Smooth muscle cell of the brain vasculature (primary cell): ENCODE results near the gene SPAG7.

Experiments
- DNase-seq: peaks from one replicate; pipeline ENCODE4 v3.0.0-alpha.2; 2012; ENCODE audit warnings: low read depth, low spot score

Gene SPAG7

GRCh38 chr17:4974115-4974670 is 6.6 kb upstream of the SPAG7 start:
- no peak for DNase-seq

DNA sequence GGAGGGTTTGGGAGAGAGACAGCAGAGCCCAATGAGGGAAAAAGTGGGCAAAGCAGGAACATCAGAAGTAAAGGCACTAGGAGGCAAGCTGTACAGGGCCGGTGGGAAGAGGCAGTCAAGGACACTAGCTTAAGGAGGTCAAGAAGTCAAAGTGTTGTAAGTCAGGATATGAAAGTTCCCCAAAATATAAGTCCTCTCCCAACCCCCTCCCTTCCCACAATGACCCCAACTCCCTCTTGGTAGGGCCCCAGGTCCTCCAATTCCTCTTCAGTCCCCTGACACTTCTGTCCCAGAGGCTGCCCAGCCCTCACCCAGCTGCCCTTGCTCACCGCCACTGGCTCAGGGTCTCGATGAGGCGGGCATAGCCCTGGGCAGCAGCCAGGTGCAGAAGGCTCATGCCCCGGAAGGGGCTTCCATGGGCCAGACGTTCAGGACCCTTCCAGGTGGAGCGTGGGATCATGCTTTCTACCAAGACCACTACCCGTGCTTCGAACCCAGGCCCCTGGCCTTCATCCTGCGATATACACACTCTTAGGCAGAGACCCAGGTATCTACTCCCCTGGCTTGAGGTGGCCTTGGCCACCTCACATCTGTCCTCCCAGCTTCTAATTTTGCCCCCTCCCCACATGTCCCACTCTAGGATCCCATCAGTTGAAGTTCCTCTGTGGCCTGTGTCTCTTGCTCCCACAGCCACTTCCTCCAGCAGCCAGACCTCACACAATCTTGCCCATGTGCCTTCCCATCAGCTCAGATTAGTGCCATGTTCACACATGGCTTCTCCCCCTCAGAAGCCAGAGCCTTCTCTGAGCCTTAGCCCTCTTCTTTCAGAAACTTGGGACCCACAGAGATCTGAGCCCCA is 5.9 kb upstream of the SPAG7 start:
- DNase-seq, result no peak

DNA sequence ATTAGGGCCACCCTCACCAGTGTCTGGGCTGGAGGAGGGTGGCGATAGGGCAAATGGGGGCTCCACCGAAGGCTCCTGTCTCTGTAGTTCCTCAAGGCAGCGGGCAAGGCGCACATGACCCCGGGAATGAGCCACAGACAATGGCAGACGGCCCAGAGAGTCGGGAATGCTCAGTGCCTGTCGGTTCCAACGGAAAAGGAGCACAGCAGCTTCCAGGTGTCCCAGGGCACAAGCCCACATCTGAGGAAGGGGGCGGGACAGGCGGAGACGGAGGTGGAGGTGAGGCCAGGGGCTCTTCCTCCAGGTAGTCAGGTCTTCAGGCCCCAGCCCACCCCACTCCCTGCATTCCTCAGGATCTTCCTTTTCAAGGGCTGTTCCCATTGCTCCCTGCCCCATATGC is 5.1 kb upstream of the SPAG7 start:
- no peak for DNase-seq

- DNase-seq, result no peak
Observed at GRCh38 chr17:4972322-4972721, 4.7 kb upstream of the SPAG7 start.

DNA sequence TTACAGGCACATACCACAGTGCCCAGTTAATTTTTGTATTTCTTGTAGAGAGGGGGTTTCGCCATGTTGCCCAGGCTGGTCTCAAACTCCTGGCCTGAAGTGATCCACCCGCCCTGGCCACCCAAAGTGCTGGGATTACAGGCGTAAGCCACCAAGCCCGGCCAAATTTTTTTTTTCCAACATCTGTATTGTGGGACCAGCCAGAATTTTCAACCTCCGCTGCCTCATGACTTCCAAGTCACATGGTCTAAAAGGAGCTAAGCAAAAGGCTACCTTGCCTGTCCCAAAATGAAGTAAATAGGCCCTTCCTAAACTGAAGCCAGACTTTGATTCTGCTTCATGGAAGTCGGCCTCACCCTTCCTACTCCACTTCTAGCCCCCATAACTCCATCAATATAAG is 4.2 kb upstream of the SPAG7 start:
- no peak for DNase-seq

DNA sequence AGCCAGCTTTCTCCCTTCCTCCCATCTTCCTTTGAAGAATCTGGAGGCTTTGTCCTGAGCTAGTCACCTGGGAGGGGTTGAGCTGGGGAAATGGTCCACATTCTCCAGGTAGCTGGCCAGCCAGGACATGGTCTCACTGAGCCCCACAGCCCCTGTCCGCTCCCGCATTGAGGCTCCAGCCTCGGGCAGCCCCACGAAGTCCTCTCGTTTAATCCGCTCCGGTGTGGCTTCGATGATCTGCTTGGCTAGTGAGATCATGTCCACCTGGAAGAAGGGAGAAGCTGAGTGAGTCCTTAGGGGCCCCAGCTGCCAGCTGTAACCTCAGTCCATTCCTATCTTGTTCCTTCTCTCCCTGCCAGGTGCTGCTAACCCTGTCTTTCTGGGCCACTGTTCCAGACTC is 2.7 kb upstream of the SPAG7 start:
- DNase-seq, result no peak

DNA sequence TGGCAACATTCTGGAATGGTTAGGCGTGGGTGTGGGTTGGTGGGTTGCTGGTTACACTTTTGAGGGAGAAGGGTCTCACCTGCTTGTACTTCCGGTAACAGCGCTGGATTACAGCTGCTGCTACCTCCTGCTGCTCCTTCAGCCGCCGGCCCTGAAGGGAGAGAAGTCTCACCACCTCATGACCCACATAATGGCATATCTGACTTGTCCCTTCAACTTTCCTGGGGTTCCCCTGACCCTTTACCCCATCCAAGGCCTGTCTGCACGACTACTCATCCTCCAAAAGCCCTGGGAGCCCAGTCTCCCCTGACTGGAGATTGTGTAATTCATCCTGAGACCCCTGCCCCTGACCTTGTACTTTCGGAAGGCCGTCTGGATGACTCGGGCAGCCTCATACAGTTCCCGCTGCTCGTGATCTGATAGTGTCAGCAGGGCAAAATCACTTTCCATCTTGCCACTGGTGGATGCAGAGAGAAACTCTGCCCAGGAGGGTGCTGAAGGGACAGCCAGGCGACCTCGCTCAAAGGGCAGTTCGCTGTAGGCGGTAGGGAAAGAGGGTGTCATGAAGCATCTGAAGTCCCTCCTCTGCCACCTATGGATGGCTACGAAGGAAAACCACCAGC is 2.0 kb upstream of the SPAG7 start:
- no peak for DNase-seq

DNA sequence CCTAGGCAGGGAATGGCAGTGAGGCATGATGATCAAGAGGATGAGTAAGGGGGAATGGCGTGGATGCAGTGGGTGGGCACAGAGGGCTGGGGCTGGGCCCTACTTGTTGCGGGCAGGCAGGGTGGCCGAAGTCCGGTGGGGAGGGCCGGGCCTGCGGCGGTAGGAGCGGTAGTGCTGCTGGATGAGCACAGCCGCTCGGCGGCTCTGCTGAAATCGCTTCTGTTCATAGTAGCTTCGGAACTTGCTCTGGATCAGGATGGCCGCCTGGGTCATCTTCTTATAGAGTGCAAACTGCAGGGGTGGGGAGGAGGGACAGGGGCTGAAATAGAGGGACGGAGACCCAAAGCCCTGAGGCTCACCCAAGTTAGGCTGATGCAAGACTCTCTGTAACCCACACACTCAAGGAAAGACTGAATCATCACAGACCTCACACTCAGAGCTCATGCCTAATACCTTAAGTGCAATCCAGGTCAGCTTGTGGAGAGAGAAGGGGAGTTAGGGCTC is 1.5 kb upstream of the SPAG7 start:
- DNase-seq, result no peak

DNA sequence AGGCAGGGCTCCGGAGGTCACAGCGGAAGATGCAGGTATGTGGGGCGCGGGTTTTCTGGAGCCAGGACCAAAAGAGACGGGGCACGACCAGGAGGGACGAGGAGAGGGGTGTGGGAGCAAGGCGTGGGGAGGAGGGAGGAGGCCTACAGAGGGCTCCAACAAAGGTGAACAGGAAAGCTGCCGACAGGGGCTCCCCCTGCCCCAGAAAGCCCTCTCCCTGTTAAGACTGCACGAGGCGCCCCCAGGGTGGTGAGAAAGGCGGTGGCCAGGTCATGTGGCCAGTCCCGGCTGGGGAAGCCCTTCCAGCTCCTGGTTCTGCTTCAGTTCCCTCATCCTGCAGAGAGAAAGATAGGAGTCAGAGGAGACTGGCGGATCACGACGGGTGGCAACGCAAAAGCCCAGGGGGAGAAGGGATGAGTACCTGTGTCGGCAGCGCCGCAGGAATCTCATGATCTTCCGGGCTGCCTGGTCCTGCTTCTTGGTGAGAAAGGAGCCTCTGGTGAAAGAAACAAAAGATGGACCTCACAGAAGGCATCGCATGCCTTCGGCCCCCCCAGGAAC is 949 bp upstream of the SPAG7 start:
- DNase-seq, result no peak

DNA sequence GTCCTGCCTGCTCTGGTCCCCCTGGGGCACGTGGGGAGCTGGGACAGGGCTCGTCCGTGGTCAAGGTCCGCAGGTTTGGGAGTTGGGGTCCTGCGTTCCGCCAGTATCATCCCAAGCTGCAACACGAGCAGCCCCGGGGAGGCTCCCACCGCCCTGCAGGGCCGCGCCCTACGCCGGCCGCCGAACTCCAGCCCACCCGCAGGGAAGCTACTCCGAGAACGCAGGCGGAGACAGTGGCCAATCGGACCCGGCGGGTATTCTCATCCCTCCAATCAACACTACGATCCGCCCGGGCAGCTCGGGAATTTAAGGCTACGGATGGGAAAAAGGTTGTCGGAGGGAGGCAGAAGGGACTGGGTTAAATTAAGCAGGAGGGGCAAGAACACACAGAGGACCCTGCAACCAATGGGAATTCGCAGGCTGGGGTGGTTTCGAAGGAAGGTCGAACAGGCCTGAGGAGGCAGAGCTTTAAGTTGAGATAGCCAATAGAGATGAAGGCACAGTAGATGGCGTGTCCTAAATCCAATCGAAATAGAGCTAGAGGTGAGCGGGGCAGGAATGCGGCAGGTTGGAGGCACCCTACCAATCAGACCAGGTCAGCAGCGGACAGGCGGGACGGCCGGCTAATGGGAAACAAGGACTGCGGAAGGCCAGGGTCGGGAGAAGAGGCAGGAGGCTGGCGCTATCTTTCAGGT is 626 bp downstream of the SPAG7 start:
- DNase-seq, result peak; percentile 99

DNA sequence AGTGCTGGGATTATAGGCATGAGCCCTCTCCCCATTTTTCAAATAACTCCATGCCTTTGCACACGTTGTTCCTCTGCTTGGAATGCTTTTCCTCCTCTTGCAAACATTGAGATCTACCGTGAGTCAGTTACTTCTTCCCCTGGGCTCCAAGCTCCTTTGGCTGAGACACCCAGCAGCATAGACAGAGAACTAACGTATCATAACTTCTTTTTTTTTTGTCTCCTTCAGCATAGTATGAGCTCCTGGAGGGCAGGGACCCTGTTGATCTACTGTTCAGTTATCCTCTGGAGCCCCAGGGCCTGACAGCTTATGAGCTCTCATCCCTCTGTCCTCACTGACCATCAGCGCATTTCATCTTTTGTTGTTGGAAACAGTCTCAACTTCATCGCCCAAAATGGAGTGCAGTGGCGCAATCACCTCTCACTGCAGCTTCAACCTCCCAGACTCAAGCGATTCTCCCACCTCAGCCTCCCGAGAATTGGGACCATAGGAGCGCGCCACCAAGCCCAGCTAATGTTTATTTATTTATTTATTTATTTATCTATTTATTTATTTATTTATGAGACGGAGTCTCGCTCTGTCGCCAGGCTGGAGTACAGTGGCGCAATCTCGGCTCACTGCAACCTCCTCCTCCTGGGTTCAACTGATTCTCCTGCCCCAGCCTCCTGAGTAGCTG is 2.2 kb downstream of the SPAG7 start:
- DNase-seq, result no peak

DNA sequence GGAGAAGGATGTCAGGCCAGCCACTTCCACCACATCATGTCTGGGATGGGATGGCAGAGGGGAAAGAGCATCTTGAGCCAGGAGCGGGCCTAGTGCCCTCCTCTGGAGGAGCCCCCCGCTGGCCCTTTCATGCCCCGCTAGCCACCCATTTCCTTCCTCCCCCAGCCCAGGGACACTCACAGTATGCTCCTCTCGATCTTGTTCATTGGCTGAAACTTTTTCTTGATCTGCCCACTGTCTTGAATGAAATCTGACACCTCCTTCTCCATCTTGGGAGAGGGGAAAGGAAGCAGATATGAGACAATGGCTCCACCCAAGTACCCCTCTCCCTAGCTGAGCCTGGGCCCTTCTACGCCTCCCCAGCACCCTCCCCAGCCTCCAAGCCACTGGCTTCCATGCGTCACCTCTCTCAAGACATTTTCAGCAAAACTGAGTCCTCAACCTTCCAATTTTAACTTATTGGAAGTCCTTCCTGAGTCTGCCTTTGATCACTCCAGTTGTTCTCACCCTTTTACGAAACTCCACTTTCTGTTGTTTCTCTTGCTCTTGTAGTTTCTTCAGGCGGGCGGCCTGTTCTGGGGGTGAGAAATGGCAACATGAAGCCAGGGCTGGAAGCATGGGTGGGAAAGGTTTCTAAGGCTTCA is 7.2 kb downstream of the SPAG7 start:
- no peak for DNase-seq

DNA sequence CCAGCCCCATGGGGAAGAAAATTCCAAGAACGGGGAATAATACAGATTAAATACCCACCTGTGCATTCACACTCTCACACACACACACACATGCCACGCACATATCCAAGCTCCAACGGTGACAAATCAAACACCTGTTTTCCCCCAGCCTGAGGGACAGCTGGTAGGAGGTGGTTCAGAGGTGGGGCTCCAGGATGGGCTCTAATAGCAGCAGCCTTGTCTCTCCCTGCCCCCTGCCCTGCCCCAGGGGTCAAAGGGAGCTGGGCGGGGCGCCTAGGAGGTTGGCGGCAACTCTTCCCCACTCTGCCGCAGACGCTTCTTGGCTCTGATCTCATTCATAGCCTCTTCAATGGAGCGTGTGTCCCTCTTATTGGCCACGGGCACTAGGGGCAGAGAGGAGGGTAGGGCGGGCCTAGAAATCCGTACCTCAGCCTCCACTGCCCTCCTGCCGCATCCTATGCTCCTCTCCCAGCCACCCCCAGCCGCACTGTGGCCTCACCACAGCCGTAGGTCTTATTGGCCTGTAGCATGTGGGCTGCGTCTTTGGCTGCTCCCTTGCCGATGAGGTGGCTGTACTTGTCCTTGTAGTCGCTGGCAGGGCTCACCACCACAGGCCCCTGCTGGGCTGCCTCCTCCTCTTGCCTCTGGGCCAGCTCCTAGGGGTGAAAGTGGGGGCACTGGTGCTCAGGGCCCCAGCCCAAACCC is 8.2 kb downstream of the SPAG7 start:
- no peak for DNase-seq

GRCh38 chr17:4958102-4958501 is 9.5 kb downstream of the SPAG7 start:
- DNase-seq, result no peak

DNA sequence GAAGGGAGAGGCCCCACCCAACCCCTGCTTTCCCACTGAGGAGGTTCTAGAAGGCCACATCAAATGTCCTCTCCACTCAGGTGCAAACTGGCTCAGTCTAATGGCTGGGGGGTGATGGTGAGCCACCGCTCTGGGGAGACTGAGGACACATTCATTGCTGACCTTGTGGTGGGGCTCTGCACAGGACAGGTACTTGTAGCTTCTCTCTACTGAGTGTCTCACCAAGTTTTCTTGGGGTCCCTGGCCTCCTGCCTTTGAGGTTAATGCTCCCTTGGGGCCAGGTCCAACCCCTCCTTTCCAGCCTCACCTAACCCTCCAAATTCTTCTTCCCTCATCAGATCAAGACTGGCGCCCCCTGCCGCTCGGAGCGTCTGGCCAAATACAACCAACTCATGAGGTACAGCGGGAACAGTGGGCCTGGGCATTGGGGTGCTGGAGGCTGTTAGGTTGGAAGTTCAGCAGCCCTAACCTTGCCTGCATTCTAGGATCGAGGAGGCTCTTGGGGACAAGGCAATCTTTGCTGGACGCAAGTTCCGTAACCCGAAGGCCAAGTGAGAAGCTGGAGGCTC is 11.0 kb downstream of the SPAG7 start:
- no peak for DNase-seq

DNA sequence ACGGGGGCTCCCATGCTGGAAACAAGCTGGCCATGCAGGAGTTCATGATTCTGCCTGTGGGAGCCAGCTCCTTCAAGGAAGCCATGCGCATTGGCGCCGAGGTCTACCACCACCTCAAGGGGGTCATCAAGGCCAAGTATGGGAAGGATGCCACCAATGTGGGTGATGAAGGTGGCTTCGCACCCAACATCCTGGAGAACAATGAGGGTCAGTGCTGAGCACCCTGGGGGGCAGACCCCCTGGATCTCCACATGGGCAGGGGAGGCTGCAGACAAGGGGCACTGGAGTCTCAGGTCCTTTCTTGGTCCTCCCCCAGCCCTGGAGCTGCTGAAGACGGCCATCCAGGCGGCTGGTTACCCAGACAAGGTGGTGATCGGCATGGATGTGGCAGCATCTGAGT is 12.5 kb downstream of the SPAG7 start:
- no peak for DNase-seq

GRCh38 chr17:4953451-4953961 is 14.1 kb downstream of the SPAG7 start:
- DNase-seq, result no peak

DNA sequence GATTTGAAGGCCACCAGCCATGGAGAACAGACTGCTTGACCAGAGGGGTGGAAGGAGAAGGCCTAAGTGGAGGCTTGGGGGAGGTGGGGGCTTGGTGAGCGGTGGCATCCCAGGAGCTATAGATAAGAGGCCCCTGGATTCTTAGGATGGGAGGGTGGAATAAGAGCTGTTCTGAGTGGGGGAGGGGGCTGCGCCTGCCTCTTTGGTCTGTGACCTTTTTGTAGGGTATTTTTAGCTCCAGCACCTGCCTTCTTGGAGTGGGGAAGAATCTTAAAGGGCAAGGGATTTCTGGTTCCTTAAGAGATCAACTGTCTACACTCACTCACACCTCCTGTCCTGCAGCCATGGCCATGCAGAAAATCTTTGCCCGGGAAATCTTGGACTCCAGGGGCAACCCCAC is 16.1 kb downstream of the SPAG7 start:
- no peak for DNase-seq

DNA sequence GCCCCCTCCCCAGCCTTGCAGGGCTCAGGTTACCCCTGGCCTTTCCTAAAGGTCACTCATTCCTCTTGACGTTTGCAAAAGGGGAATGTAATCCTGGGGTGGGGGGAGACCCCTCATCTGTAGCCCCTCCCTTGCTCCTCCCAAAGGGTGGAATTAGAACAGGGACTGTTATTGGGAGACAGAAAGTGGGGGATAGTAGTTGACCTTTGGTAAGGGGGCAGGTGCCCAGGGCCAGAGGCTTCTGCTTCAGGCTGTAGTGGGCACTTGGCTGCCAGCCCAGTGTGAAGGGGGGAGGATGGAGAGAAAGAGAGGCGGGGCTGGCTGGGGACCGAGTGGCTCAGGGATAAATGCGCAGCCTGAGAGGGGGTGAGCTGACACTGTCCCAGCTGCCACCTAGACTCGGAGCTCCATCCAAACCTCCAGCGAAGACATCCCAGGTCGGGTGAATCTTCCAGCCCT is 16.8 kb downstream of the SPAG7 start, which contains the start of gene ENO3:
ENO3 (plus strand) TSS at position 374 of the 459 bp plus-strand sequence. CDS start 711 bp downstream, outside the sequence.
- no peak for DNase-seq
